GM12878 (cell line): Measurements from ENCODE around the gene KIAA0825. TPM values are rescaled to one million over a fixed set of nuclear protein-coding genes. Genes with fewer than 3 reads are reported as not detected.
A peak's percentile ranks its signal among the peaks of the same experiment; 100 is the strongest.

ENCODE experiments used
- ATAC-seq: fragments of 200-7000 bp; cut with Tn5 transposase; 3 replicates; pipeline ENCODE4 v1.9.1; 2020; ENCODE audit warnings: mild to moderate bottlenecking, moderate library complexity
- BruUV-seq: library from RNA; stranded (reverse); fragments of 400-500 nt; replicated peaks from 2 replicates; lab custom pipeline; 2021; lab: Mats Ljungman, UMichigan
- CTCF ChIA-PET: fragments of 300-600 bp; sonication (Branson Sonifier 250); formaldehyde crosslinking; extraction: SDS; loops from one replicate; lab custom pipeline; 2021; ENCODE audit warnings: inconsistent platforms; lab: Yijun Ruan, JAX
- POLR2A ChIA-PET: fragments of 350-600 bp; formaldehyde crosslinking; extraction: SDS; loops from one replicate; lab custom pipeline; 2021; ENCODE audit warnings: inconsistent platforms; lab: Charles Lee
- RAD21 ChIA-PET: fragments of 300-600 bp; sonication (Branson Sonifier 250); formaldehyde crosslinking; loops from one replicate; lab custom pipeline; 2023; ENCODE audit warnings: antibody characterized with exemption; ENCODE audit not compliant: unreplicated experiment; lab: Charles Lee
- SMC1A ChIA-PET: fragments of 300-600 bp; sonication (Branson Sonifier 250); formaldehyde crosslinking; loops from one replicate; lab custom pipeline; 2023; ENCODE audit not compliant: unreplicated experiment, uncharacterized antibody; lab: Charles Lee
- DNase-seq: peaks from one replicate; pipeline ENCODE4 v3.0.0-alpha.2; 2011; ENCODE audit warnings: low read depth, low spot score
- FAIRE-seq: peaks from 3 replicates; lab custom pipeline; 2011; peaks lifted over from hg19 to GRCh38; lab: Jason Lieb, UNC
- H2AFZ ChIP-seq: 2 replicates; pipeline ENCODE4 v1.6.0; 2011; ENCODE audit warnings: low read depth, low read length, control low read depth; ENCODE audit not compliant: control insufficient read depth
- H3K27ac ChIP-seq: 2 replicates; pipeline ENCODE4 v1.5.1; 2011; ENCODE audit warnings: control low read depth; ENCODE audit not compliant: control insufficient read depth, insufficient read depth
- H3K27me3 ChIP-seq, 2 experiments: replicated peaks in 1 of 2; 2 replicates each; pipeline versions ENCODE4 v1.6.0 to v1.6.1; 2011; ENCODE audit warnings: low read length in 1 of 2; ENCODE audit not compliant: control insufficient read depth in 2 of 2, insufficient read depth in 2 of 2
- H3K36me3 ChIP-seq, 2 experiments: 2 replicates each; pipeline ENCODE4 v1.5.1; 2011; ENCODE audit warnings: low read length in 1 of 2; ENCODE audit not compliant: control insufficient read depth in 2 of 2, insufficient read depth in 2 of 2
- H3K4me1 ChIP-seq: 2 replicates; pipeline ENCODE4 v1.6.1; 2011; ENCODE audit warnings: mild to moderate bottlenecking, low read length, moderate library complexity, mixed read lengths; ENCODE audit not compliant: control insufficient read depth, insufficient read depth
- H3K4me2 ChIP-seq: 2 replicates; pipeline ENCODE4 v1.6.0; 2011; ENCODE audit warnings: control low read depth; ENCODE audit not compliant: control insufficient read depth, insufficient read depth
- H3K4me3 ChIP-seq: fragments of 200-600 bp; sonication (generic); 2 replicates; pipeline ENCODE4 v1.5.1; 2016
- H3K79me2 ChIP-seq: 2 replicates; pipeline ENCODE4 v1.6.0; 2011; ENCODE audit warnings: low read length; ENCODE audit not compliant: control insufficient read depth, insufficient read depth
- H3K9ac ChIP-seq: 2 replicates; pipeline ENCODE4 v1.8.0; 2011; ENCODE audit warnings: low read length, control low read depth, mixed read lengths; ENCODE audit not compliant: control insufficient read depth, insufficient read depth
- H3K9me3 ChIP-seq: replicated peaks from 3 replicates; pipeline ENCODE4 v1.5.1; 2011; ENCODE audit warnings: mild to moderate bottlenecking, low read length; ENCODE audit not compliant: control insufficient read depth, insufficient read depth
- H4K20me1 ChIP-seq: 2 replicates; pipeline ENCODE4 v1.6.0; 2011; ENCODE audit not compliant: control insufficient read depth, insufficient read depth
- CBX3 ChIP-seq: fragments of 200-600 bp; sonication (generic); IDR thresholded peaks from 2 replicates; pipeline ENCODE4 v1.6.1; 2016; ENCODE audit warnings: low read depth, borderline replicate concordance
- CUX1 ChIP-seq: IDR thresholded peaks from 2 replicates; pipeline ENCODE4 v1.6.1; 2012; ENCODE audit warnings: improper control_type of control experiment, low read depth, low read length; ENCODE audit not compliant: insufficient replicate concordance
- EP300 ChIP-seq, 2 experiments: fragments of 150-350 bp in 1 of 2; IDR thresholded peaks; 2 replicates each; pipeline ENCODE4 v1.6.1; 2011 to 2012; ENCODE audit warnings: low read depth in 2 of 2, low read length in 2 of 2, borderline replicate concordance in 1 of 2, improper control_type of control experiment in 1 of 2, inconsistent platforms in 1 of 2; ENCODE audit not compliant: control insufficient read depth in 1 of 2
- EZH2 ChIP-seq: IDR thresholded peaks from 2 replicates; pipeline ENCODE4 v1.6.1; 2012; ENCODE audit warnings: low read depth, mild to moderate bottlenecking, control low read depth, inconsistent platforms, low read length, borderline replicate concordance; ENCODE audit not compliant: control insufficient read depth
- GATAD2B ChIP-seq: fragments of 450-650 bp; conservative IDR thresholded peaks from 2 replicates; pipeline ENCODE4 v1.6.1; 2017; ENCODE audit warnings: low read depth, mild to moderate bottlenecking, moderate library complexity
- JUNB ChIP-seq: IDR thresholded peaks from 2 replicates; pipeline ENCODE4 v1.6.1; 2016; ENCODE audit warnings: antibody characterized with exemption, mild to moderate bottlenecking
- MTA3 ChIP-seq: IDR thresholded peaks from 2 replicates; pipeline ENCODE4 v1.6.1; 2012; ENCODE audit warnings: low read length, inconsistent platforms, borderline replicate concordance
- RAD21 ChIP-seq: IDR thresholded peaks from 2 replicates; pipeline ENCODE4 v1.6.1; 2011; ENCODE audit warnings: mild to moderate bottlenecking, low read depth, low read length, moderate library complexity; ENCODE audit not compliant: insufficient read depth
- RUNX3 ChIP-seq: IDR thresholded peaks from 2 replicates; pipeline ENCODE4 v1.6.1; 2012; ENCODE audit warnings: low read length, inconsistent platforms
- SIN3A ChIP-seq: IDR thresholded peaks from 2 replicates; pipeline ENCODE4 v1.6.1; 2012; ENCODE audit warnings: low read depth, low read length, improper control_type of control experiment
- SREBF2 ChIP-seq: IDR thresholded peaks from 2 replicates; pipeline ENCODE4 v1.6.1; 2012; ENCODE audit warnings: mild to moderate bottlenecking, low read length
- ZBTB4 ChIP-seq: fragments of 450-650 bp; formaldehyde crosslinking; IDR thresholded peaks from 2 replicates; pipeline ENCODE4 v1.4.0; 2022; ENCODE audit warnings: mild to moderate bottlenecking, moderate library complexity
- WGBS: methylation state at CpG from one replicate; pipeline ENCODE4 v1.1.6; 2016; ENCODE audit warnings: low lambda C conversion rate; ENCODE audit not compliant: insufficient replicate concordance, insufficient coverage; ENCODE audit errors: missing lambda C conversion rate; 5-methylcytosine and 5-hydroxymethylcytosine counted together
- in situ Hi-C: fragments of 300-500 bp; cut with MboI; formaldehyde crosslinking; loops from 9 replicates; pipeline ENCODE4 v1.14.3; 2018; ENCODE audit warnings: mixed read lengths
- intact Hi-C: fragments of 100-400 bp; cut with micrococcal nuclease; formaldehyde crosslinking; loops from one replicate; pipeline ENCODE4 v1.14.2; 2022; ENCODE audit not compliant: unreplicated experiment
- polyA plus RNA-seq, 11 experiments: library from polyadenylated mRNA; depleted of rRNA in 4 of 11; unstranded in 6 of 11; stranded (reverse) in 5 of 11; fragments of >200 nt; fragmentation: Nextera tagmentation in 4 of 11; fragmentation: Illumina TruSeq in 1 of 11; extraction: Ambion mirVana in 4 of 11; extraction: Trizol in 1 of 11; gene quantifications; 1 replicate in 1 of 11; 2 replicates in 10 of 11; pipeline versions ENCODE4 v1.2.1 to v1.2.3, GENCODE V29; 2011 to 2016; ENCODE audit warnings: inconsistent platforms in 2 of 11, missing spikeins in 2 of 11, low read depth in 1 of 11
- total RNA-seq, 4 experiments: library from RNA; depleted of rRNA in 3 of 4; stranded (reverse); fragments of >200 nt in 3 of 4; fragmentation: Illumina TruSeq in 1 of 4; extraction: Trizol in 1 of 4; gene quantifications; 2 replicates each; pipeline versions ENCODE4 v1.2.1 to v1.2.3, GENCODE V29; 2013 to 2021

Gene KIAA0825
- total and polyA plus RNA-seq, 10 of the 15 experiments (the other 5 are each of a cell fraction or from before 2014, with no cell fraction given) = 0.55 to 1.9 (median 1.5) TPM

GRCh38 chr5:94192658-94193391 lies 425.6 kb downstream of the KIAA0825 start:
- BruUV-seq = no TSS peak
- ChIA-PET CTCF (interaction anchor here (0.8 to 1.1 kb wide), 2 partner anchors 11 to 163 kb away, joined by 3 to 5 read pairs; no protein-coding TSS in a partner anchor), POLR2A (interaction anchor here (0.6 kb wide), 1 partner anchor 780 kb away, joined by 4 read pairs; no protein-coding TSS in a partner anchor), RAD21 (interaction anchor here (0.9 kb wide), 2 partner anchors 11 to 34 kb away, joined by 3 read pairs; no protein-coding TSS in a partner anchor), SMC1A (interaction anchor here (0.7 to 1.0 kb wide), 3 partner anchors 10 to 34 kb away, joined by 3 read pairs; no protein-coding TSS in a partner anchor)
- no peaks in the 10 kb centered on the region for H3K36me3 ChIP-seq
- intact Hi-C loops (no loop called here), in situ Hi-C loops (no loop called here)
- no peak overlapping the region for H3K4me3 ChIP-seq
- H2AFZ ChIP-seq = no peak overlapping the region
- WGBS = 0% methylated on average over 3 of the region's 3 CpGs
- no peak overlapping the region for H3K4me2 ChIP-seq
- no peaks in the 10 kb centered on the region for H3K9me3 ChIP-seq
- FAIRE-seq (no peak), ATAC-seq (peak; percentile 61), DNase-seq (no peak)
- no peak overlapping the region for H3K27ac ChIP-seq
- no peaks in the 10 kb centered on the region for H3K79me2 ChIP-seq
- no peak overlapping the region for H3K9ac ChIP-seq
- H3K4me1 ChIP-seq = no peaks in the 10 kb centered on the region
- no peaks in the 10 kb centered on the region for H4K20me1 ChIP-seq
- H3K27me3 ChIP-seq = no peaks in the 10 kb centered on the region; a peak in 1 of 4 replicates
- peak; percentile 57 for TF ChIP-seq RUNX3
- no peak for TF ChIP-seq CBX3
- TF ChIP-seq GATAD2B = no peak
- no peak for TF ChIP-seq JUNB
- no peak for TF ChIP-seq ZBTB4 (CRISPR knock-in tag)
- TF ChIP-seq EP300 (IDR thresholded peaks at IDR 0.05; ENCODE audit: borderline replicate concordance in 1 of 2, control insufficient read depth in 1 of 2, low read depth in 2 of 2, low read length in 2 of 2) = no peak
- TF ChIP-seq MTA3 = no peak
- no peak for TF ChIP-seq SIN3A
- TF ChIP-seq EZH2 = no peak
- peak; percentile 18; the same call in 1 of the 2 replicates for TF ChIP-seq RAD21
- TF ChIP-seq CUX1 = no peak
- no peak for TF ChIP-seq SREBF2
